Measurements from ENCODE around the gene RNU6-1. TPM values are rescaled to one million over a fixed set of nuclear protein-coding genes. Genes with fewer than 3 reads are reported as not detected.

Gene RNU6-1
- total RNA-seq: not detected

GRCh38 chr15:67839929-67840748, at the start of gene RNU6-1:
TSS of gene RNU6-1 (minus strand) at chr15:67840045.

DNA sequence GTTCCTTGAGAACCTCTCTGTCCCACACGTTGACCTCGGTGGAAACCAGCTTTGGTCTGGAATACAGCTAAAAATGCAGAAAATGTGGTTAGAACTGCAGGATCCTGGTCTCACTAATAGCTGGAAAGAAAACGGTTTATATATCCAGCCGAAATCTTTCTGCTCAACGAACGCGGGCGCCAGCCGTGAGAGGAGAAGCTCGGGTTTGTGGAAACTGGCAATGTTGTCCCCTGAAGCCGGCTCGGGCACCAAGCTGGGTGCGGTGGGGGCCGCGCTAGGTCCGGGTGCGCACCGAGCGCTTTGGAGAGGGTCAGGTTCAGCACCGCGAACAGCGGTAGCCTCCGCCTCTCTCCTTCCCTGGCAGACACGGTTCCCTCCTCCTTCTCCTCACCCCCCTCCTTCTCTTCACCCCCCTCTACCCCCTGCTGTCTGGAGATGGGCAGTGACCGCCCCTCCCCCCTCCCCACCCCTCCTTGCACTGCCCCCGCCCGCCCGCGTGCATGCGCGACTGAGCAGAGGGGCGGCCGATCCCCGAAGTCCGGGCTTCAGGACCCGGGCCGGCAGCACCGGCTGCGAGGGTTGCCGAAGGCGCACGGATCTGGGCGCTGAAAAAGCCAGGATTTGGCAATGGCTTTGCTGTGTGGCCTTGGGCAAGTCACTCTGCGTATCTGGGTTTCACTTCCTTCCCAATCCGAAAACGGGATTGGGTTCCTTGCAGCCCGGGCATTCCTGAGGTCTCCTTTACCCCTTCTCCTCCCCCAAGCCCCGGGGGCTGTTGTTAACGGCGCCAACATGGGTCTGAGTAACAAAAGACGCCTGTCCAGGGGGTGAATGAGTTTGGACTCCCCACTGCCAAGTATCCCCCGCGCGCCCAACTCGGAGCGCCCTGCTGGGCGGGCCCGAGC, 14.6 kb downstream of the RNU6-1 start, which contains the start of gene SKOR1:
Gene SKOR1 (plus strand): TSS at position 534 of the 905 bp plus-strand sequence. CDS start 94 bp downstream, at position 628.

Small RNAs within 50 kb of the gene (small RNA-seq; reads per million reads assigned to genes)
- 6.3 to 18.4 reads per million in 2 donors for gene RNU6-1

Other genes with a start within 250 kb of the RNU6-1 start
- under 1 TPM; under 0.01 to 0.34 TPM for gene SKOR1, start 14.5 kb downstream of the RNU6-1 start, total RNA-seq
- 10 to 100 TPM; 32.3 to 33.6 TPM for gene PIAS1, start 214.3 kb upstream of the RNU6-1 start, total RNA-seq

Measured in melanocyte of skin (primary cell).